Measurements from ENCODE around the gene JPH2.

Gene JPH2

DNA sequence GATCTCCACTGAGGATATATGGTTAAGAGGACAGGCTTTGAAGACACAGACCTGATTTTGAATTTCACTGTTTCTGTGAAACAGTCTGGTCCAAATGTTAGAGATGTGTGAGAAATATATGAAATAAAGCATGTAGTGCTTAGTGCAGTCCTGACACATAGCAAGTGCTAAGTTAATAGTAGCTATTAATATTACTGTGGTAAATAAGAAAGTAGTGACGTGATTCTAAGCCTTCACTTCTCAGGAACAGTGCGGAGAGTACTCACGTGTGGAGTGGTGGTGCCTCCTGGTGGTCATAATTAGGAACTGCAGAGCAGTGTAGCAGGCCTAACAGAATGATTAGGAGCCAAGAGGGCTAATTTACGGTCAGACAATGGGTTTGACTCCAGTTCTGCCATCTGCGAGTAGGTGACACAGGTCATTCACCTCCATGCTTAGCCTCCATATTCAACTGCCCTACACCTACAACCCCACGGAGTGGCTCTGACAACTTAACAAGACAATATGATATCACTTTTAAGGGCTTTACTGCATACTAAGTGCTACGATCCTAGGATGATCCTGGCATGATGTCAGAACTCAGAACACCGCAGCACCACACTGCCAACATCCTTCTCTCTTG lies 106.2 kb downstream of the JPH2 start:
- H3K4me3 ChIP-seq (ENCODE audit: low read depth, low read length), result no peak overlapping the region

DNA sequence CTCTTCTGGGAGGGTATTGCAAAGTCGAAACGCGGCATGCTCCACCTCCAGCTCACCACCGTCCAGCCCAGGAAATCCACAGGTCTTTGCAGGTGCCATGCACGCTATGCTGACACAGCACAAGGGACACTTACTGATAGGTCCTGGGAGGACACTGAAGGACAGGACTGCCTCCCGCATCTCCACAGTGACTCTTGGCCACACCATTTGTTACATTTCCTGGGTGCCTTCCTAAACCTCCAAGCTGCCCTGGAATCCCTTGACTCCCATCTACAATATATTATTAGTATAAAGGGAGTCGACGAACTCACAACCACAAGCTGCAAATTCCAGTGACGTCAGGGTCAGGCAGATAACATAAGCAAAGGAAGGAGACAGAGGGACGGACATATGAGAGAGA lies 106.9 kb downstream of the JPH2 start:
- H3K4me3 ChIP-seq (ENCODE audit: low read depth, low read length), result no peak overlapping the region

DNA sequence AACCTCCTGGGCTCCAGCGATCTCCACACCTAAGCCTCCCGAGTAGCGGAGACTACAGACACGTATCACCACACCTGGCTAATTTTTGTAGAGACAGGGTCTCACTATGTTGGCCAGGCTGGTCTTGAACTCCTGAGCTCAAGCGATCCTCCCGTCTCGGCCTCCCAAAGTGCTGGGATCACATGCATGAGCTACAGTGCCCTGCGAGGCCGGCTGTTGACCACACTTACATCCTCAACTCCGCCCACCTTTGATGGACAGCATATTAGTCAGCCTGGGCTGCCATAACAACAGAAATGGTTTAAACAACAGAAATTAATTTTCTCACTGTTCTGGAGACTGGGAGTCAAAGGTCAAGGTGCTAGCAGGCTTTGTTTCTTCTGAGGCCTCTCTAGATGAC lies 107.7 kb downstream of the JPH2 start:
- H3K4me3 ChIP-seq (ENCODE audit: low read depth, low read length), result no peak overlapping the region

DNA sequence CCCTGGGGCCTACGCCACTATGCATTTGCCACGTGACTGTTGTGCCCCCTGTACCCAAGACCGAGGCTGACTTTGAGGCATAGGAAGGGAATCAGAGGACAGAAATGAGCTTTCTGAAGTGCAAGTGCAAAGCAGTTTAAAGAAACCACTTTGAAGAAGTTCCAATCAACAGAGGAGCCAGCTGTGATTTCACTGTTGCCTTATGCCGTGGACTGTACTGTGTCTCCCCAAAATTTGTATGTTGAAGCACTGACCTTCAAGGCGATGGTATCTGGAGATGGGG lies 111.1 kb downstream of the JPH2 start:
- no peak overlapping the region for H3K4me3 ChIP-seq (ENCODE audit: low read depth, low read length)

DNA sequence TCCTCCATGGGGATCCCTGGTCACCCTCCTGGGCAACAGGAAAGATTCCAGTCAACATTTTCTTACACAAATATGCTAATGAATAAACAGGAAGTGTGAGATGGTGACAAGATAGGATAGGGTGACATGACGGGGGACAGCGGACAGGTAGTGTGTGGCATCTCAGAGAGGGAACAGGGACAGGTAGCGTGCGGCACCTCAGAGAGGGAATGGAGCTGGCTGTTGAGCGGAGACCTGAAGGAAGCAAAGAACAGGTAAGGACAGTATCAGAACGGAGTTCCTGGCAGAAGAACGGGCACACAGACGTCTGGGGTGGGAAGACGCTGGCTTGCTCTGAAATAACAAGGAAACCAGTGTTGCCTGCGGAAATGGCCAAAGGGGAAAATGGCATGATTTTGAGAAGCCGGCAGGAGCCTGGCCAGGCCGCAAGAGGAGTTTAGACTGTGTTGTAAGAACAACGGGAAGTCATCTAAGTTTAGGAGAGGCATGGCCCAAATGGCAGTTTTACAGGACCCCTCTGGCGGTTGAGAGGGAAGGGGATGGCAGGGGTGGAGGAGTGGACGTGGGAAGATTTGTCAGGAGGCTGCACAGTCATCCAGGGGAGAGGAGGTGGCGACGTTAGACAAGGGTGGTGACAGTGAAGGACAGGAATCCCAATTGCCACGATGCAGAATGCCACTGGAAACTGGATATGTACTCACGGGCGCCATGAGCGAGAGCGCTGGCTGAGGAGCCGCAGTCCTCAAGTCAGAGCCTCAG lies 111.6 kb downstream of the JPH2 start:
- H3K4me3 ChIP-seq (ENCODE audit: low read depth, low read length), result no peak overlapping the region

DNA sequence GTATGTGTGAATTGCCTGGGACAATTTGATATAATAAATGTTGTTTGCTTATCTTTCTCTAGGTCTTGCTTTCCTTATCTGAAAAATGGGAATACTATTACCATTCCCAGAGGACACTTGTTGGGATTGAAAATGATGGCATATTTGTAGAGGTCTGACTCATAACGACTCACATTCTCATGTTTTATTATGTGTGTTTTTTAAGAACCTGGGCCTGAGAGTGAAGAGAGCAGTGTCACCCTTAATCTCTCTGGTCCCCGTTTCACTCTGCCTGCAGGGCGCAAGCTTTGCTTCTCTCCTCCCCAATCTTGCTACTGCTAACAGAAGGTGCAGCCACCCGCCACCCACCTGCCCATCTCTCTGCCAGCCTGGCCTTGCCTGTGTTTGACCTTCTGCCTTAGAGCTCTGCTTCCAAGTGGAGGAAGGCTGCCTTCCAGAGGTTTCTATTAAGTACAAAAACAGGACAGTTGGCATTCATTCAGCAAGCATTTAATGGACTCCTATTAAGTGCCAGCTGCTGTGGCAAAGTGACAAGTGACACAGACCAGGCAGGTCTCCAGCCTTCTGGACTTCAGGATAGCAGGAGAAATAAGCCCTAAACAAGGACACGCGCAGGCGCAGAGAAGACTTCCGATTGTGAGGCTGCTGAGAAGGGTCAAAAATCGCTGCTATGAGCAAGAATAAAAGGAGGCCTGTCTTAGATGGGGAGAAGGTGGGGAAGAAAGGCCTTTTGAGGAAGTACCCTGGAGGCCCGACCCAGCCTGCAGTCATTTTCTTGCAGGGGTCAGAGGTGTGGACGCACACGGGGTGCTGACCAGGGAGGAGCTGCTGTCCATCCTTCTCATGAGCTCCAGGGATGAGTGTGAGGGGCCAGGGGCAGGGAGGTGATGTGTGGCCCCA lies 112.5 kb downstream of the JPH2 start:
- no peak overlapping the region for H3K4me3 ChIP-seq (ENCODE audit: low read depth, low read length)

DNA sequence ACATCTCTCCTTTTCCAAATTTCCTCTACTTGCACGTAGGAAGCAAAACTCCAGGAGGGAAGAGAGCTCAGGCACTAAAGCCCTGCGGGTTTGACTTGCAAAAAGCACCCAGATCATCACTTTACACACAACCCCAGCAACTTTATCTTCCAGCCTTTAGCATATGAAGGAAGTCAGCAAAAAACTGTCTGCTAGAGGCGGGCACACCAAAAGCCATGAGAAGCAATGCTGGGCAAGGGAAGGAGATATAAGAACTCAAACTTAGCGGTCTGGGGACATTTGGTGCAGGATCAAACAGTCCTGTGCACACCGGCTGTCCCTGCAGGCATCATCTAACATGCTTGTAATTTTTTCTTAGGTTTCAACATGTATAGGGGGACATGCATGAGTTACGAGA lies 113.3 kb downstream of the JPH2 start:
- H3K4me3 ChIP-seq (ENCODE audit: low read depth, low read length), result no peak overlapping the region

DNA sequence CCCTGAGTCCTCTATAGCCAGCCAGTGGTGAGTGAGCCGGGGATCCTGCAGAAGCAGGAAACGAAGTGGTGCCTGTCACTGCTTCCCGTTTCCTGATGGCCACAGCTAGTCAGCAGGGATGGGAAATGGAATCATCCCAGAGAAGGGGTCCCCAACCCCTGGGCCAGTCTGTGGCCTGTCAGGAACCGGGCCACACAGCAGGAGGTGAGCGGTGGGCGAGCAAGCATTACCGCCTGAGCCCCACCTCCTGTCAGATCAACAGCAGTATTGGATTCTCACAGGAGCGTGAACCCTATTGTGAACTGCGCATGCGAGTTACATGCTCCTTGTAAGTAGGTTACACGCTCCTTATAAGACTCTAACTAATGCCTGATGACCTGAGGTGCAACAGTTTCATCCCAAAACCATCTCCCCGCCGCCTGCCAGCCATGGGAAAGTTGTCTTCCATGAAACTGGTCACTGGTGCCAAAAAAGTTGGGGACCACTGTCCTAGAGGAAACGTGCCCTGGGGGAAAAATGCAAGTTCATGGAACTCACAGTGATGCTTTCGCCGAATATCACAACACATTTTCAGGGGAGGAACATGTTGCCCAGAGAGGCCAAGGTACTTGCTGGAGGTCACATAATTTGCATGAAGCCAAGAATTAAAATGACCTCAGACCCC lies 113.8 kb downstream of the JPH2 start:
- no peak overlapping the region for H3K4me3 ChIP-seq (ENCODE audit: low read depth, low read length)

DNA sequence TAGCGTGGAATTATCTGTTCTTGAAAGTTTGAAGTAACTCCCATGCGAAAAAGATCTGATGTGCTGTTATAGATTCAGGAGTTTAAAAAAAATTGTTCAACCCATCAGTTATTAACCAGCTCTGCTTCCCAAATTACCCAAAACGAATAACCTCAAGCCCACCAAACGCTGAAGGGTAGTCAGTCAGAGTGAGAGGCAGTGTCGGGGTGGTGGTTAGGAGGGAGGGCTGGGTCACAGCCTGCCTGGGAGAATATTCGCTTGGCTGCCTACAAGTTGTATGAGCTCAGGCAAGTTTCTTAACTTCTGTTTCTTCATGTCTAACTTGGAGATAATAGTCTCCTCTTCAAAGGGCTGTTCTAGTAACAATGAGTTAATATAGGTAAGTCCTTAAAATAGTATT lies 114.6 kb downstream of the JPH2 start:
- H3K4me3 ChIP-seq (ENCODE audit: low read depth, low read length), result no peak overlapping the region

DNA sequence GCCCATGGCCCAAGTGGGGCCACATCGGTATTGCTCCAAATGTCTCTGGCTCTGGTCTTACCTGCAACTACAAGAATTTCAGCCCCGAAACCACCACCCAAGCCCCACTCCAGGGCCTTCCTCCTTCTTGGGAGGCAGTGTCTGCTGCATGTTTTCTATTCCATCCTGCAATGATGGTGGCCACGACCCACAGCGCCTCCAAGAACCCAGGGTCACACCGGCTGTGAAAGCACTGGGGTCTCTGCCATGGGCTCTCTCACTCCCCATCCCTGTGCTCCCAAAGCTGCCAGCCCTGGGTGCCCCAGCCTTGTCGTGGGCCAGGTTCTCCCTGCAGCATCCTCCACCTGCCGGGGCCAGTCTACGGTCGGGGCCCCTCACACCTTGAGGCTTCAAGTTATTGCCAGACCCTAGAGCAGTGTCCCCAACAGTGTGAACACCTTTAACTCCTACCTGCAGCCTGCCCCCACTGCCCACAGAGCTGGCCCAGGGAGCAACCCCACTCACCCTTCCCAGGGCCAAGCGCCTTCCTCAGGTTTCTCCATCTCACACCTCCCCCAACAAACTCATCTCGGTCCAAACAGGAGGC lies 115.4 kb downstream of the JPH2 start:
- no peak overlapping the region for H3K4me3 ChIP-seq (ENCODE audit: low read depth, low read length)

DNA sequence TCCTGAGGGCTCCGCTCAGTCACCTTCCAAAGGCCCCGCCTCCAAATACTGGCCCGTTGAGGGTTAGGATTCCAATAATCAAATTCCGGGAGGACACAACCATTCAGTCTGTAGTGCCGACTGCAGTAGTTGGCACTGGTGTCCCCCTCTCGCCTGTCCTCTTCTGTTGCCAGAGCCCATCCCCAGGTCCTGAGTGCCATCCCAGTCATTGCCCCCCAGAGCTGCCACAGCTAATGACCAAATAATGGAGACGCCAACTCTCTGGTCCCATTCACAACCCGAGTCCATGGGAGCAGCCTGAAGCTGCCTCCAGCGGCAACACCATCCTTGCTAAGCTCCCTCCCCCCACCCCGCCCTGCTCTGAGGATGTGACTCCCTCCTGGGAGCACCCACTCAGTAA lies 115.9 kb downstream of the JPH2 start:
- H3K4me3 ChIP-seq (ENCODE audit: low read depth, low read length), result no peak overlapping the region

DNA sequence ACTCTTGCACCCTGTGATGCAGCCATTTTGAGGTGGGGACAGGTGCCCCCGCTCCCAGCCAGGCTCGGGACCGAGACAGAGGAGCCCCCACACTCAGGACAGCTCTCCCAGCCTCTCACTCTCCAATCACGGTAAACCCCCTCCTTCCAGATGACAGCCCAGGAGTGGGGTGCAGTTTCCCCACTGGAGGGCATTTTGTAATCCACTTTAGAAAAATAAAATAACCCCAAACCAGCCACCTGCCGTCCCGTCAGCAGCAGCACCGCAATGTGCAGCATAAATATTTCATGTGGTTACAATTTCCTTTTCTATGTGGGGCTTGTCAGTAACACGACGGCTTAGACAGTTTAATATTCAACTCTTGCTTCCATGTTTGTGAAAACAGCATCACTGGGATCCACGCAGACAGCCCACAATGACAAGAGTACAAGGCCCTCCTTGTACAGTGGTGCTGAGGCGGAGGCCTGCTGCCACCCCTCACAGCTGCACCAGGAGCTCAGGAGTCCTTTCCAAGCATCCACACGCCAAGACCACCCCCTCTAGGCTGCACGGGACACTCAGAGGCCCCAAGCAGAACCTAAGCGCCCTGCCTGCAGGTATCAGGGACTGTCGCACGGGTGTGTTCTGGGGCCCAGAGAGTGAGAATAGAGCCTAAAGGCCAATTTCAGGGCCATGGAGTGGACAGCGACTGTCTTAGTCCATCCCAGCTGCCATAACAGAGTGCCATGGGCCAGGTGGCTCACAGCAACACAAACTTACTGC lies 116.7 kb downstream of the JPH2 start:
- no peak overlapping the region for H3K4me3 ChIP-seq (ENCODE audit: low read depth, low read length)

DNA sequence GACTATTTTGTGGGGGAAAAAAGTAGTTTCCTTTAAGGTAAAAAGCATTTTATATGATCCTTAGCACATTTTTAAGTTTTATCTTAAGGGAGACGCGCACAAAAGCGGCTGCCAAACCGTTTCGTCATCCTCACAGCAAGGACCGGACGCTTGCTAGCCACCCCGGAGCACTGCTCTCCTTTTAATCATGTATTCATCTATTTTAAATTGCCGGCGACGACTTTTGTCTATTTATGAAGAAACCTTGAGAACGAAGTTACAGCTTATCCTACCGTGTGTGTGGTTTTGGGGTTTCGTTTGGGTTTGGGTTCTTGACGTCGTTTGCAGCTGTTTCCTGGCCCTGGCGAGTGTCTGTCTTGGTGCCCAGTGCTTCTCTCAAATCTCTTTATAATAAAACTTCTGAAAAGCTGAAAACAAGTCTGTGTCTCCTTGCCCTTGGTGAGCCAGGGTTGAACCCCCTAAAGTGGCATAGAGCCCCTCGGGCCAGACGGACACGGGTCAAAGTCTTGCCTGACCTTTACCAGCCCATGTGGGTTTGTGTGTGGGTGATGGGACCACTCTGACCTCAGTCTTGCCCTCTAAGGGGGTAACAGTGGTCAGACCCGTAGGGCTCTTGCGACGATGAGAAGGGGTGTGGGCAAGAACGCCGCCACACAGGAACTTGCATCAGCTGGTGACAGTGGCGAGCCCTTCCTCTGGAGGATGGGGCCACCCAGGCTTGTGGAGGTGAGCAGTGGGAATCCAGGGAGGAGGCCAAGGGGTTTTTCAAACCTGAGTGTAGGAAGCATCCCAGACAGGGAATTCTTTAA lies 117.6 kb downstream of the JPH2 start:
- no peak overlapping the region for H3K4me3 ChIP-seq (ENCODE audit: low read depth, low read length)

DNA sequence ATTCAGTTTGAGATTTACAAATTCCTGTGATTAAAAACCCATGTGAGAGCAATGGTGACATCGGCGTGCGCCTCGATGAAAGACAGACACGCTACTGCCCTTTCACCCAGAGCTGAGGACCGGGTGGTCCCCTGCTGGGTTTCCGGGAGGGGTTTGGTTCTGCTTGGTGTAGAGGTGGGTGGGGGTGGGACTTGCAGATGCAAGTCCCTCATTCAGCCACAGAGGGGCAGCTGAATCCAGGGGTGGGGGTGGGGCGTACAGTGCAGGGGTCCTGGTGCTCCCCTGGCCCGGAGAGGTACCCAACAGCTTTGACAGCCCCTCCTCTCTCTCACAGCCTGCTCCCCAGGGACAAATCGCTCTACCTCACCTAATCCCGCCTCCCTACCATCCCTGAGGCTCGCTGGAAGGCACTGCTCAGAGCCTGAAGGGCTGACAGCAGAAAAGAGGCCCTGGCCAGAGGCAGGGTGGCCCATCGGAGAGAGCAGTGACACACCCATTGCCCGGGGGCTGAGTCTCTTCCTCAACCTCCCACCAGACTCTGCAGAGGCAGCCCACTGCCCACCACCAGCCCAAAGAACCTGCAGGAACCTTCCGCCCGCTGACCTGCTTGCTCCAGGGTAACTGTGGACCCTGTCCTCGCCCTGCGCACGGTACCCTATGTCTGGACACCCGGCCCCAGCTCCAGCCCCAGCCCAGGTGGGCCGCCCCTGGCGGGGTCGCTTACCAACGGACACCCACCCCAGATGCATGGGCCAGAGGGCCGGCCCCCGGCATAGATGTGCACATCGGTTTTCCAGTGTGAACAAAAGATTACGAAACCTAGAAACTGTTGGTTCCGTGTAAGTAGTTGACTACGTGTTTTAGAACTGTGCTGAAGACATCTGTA lies 118.4 kb downstream of the JPH2 start:
- H3K4me3 ChIP-seq (ENCODE audit: low read depth, low read length), result no peak overlapping the region

DNA sequence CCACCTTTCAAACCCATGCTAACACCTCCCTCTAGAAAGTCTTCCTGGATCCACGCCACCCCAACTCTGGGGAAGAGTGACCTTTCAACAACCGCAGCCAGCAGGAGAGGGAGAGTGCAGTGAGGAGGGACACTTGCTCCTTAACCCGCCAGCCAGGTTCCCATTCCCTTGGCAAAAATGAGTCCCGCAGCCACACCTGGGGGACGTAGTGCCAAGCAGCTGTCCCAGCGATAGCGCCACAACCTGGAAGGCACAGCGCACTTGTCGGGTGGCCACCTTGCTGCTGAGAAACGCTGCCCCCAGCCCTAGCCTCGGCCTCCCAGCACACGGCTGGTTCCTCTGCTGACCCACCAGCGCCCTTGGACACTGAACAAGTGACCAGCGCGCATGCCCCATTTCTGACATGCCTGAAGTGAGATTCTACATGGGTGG lies 119.3 kb downstream of the JPH2 start:
- no peak overlapping the region for H3K4me3 ChIP-seq (ENCODE audit: low read depth, low read length)

DNA sequence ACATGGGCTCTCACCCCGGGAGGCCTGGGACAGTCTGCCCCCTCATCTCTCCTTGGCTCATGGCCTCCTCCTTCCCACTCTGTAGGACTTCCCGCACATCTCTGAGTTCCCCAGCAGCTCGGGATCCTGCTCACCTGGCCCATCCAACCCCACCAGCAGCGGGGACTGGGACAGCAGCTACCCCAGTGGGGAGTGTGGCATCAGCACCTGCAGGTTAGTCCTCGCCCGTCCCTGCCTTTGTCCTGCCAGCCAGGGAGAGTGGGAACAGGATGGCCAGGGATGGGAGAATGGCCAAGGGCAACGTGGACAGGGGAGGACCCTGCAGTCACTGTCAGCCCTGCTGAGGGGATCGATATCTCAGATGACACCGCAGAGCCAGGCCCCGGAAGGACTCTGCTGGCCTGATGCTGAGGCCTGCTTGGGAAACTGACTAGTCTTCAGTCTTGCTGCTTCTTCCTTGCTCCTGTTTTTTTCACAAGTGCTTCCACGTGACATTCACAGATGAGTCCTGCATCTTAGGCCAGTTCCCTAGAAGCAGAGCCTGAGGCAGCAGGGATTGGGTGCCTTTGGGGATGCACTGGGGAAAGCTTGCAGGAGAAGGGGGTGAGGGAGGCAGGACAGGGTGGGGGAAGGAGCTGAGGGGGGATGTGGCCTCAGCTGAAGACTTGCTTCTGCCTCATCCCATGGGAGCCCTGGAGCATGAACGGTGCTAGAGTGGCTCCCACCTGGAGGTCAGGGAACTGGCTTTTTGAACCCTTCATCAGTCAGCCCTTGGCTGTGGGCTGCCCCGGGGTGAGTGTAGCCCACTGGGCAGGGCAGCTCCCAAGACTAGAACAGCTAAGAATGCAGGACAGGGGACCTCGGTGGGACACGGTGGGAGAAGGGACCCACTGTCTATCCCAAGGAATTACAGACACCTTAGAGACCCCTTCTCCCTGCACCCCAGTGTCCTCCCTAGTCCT lies 120.1 kb downstream of the JPH2 start:
- no peak overlapping the region for H3K4me3 ChIP-seq (ENCODE audit: low read depth, low read length)
